Fibroblast of peridontal ligament (primary cell): Measurements from ENCODE around the gene TMOD4.
A peak's percentile ranks its signal among the peaks of the same experiment; 100 is the strongest.
"Not testable (repeated sequence)": the region's sequence is repeated elsewhere in the genome, so short reads cannot be mapped to it uniquely, and the experiment has no call there.

Experiments used
- DNase-seq: peaks from one replicate; pipeline ENCODE4 v3.0.0-alpha.2; 2010; ENCODE audit errors: extremely low read depth

TMOD4 gene

GRCh38 chr1:151175863-151176262 is at the start of gene TMOD4:
Gene TMOD4 (minus strand): TSS chr1:151175981. CDS start chr1:151174875, 1,106 bp downstream.
- peak; percentile 22 for DNase-seq

- no peak for DNase-seq
Observed at GRCh38 chr1:151222130-151222529, 46.3 kb upstream of the TMOD4 start.

GRCh38 chr1:151221616-151222015 is 45.8 kb upstream of the TMOD4 start:
- no peak for DNase-seq

GRCh38 chr1:151213560-151213959 is 37.8 kb upstream of the TMOD4 start:
- DNase-seq = no peak

GRCh38 chr1:151211972-151212705 is 36.4 kb upstream of the TMOD4 start:
- no peak for DNase-seq

- DNase-seq = peak; percentile 45
Observed at GRCh38 chr1:151210830-151211229, 35.0 kb upstream of the TMOD4 start.

- DNase-seq = not testable (repeated sequence)
Observed at GRCh38 chr1:151205381-151205965, 29.7 kb upstream of the TMOD4 start.

GRCh38 chr1:151199873-151200581 is 24.2 kb upstream of the TMOD4 start:
- peak; percentile 83 for DNase-seq

- DNase-seq = peak; percentile 99
Observed at GRCh38 chr1:151198254-151199127, 22.7 kb upstream of the TMOD4 start, which contains the start of gene PIP5K1A. Gene PIP5K1A (plus strand): TSS chr1:151198552. CDS start chr1:151198997, 445 bp downstream.

- no peak for DNase-seq
Observed at GRCh38 chr1:151197863-151198253, 22.1 kb upstream of the TMOD4 start.

- DNase-seq = peak; percentile 94
Observed at GRCh38 chr1:151196292-151196800, 20.6 kb upstream of the TMOD4 start.

- peak; percentile 73 for DNase-seq
Observed at GRCh38 chr1:151194894-151195594, 19.3 kb upstream of the TMOD4 start.

GRCh38 chr1:151193856-151194255 is 18.1 kb upstream of the TMOD4 start:
- DNase-seq = no peak

GRCh38 chr1:151193304-151193703 is 17.5 kb upstream of the TMOD4 start:
- DNase-seq = no peak

GRCh38 chr1:151192047-151192446 is 16.3 kb upstream of the TMOD4 start:
- no peak for DNase-seq

- peak; percentile 85 for DNase-seq
Observed at GRCh38 chr1:151189637-151190445, 14.1 kb upstream of the TMOD4 start, which contains the start of gene VPS72. Gene VPS72 (minus strand): TSS chr1:151190197. CDS start chr1:151190121, 76 bp downstream.

GRCh38 chr1:151188667-151189066 is 12.9 kb upstream of the TMOD4 start:
- not testable (repeated sequence) for DNase-seq

GRCh38 chr1:151187205-151187604 is 11.4 kb upstream of the TMOD4 start:
- DNase-seq = no peak

- no peak for DNase-seq
Observed at GRCh38 chr1:151184211-151184610, 8.4 kb upstream of the TMOD4 start.

GRCh38 chr1:151176514-151177045 is 799 bp upstream of the TMOD4 start:
- DNase-seq = no peak
